ENCODE measurements around the gene ORC2. TPM values are rescaled to one million over a fixed set of nuclear protein-coding genes. Genes with fewer than 3 reads are reported as not detected.
"Not testable (repeated sequence)": the region's sequence is repeated elsewhere in the genome, so short reads cannot be mapped to it uniquely, and the experiment has no call there.

Gene ORC2
- 10 to 100 TPM; 53.0 to 65.1 TPM for total RNA-seq

DNA sequence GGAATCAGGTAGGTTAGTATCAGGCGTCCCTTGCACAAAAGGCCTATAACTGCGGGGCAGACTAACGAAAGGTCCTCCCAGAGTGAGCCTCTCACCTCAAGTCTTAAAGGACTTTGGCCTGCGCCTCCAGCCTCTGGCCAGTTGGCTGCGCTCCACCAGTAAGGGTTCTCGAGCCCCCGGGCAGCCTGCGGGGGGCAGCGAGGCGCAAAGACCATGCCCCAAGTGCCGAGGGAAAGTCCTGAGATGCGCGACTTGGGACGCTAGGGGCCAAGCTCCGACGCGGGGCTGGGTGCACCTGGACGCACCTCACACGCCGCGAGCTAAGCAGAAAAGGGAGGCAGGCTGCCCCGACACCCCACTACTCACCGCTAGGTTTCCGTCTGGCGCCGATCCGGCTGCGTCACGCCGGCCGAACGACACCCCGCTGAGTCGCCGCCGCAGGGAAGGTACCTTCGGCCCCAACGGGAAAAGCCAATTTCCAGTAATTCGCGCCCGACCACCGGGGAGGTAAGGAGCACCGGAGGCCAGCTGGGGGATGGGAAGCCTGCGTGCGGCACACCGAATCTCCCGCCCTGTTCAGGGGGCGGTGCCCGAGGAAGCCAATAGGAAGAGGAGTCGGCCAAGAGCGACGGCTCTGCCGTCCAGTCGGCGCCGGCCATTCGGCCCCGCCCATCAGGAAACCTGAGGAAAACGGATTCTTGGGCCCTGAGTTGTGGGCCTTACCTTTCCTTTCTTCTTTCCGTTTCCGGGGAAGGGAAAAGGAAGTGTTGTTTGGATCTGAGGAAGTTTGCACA lies at the start of gene ORC2:
ORC2 (minus strand) TSS at position 537 of the 794 bp plus-strand sequence. CDS start 5,537 bp downstream, outside the sequence.
- ChIA-PET POLR2A (interaction anchor here (0.5 to 2.0 kb wide), 8 partner anchors 13 to 168 kb away, joined by 3 to 8 read pairs (median 3); partner anchors contain the start of genes CLK1, NDUFB3, NIF3L1 and PPIL3), CTCF (interaction anchor here (1.0 to 3.3 kb wide), 26 partner anchors 10 to 301 kb away, joined by 3 to 33 read pairs (median 4); partner anchors contain the start of genes CASP10, CFLAR, CLK1 and HYCC2)
- H3K27ac Mint-ChIP-seq, result peak within 1 kb of the TSS; percentile 93
- peaks cover 60% of the 10 kb centered on the region for H3K4me1 Mint-ChIP-seq (ENCODE audit: low read depth)
- intact Hi-C loops (cut with micrococcal nuclease), result loop anchor here (1.0 to 10.0 kb wide), 7 partner anchors 19 to 269 kb away; partner anchors contain the start of genes NIF3L1 and PPIL3
- DNase-seq, result peak; percentile 95
- no peaks in the 10 kb centered on the region for H3K27me3 Mint-ChIP-seq
- peak within 1 kb of the TSS; percentile 89 for H3K4me3 Mint-ChIP-seq
- no peaks in the 10 kb centered on the region for H3K9me3 Mint-ChIP-seq
- H3K36me3 Mint-ChIP-seq, result peaks cover 6% of the 10 kb centered on the region

DNA sequence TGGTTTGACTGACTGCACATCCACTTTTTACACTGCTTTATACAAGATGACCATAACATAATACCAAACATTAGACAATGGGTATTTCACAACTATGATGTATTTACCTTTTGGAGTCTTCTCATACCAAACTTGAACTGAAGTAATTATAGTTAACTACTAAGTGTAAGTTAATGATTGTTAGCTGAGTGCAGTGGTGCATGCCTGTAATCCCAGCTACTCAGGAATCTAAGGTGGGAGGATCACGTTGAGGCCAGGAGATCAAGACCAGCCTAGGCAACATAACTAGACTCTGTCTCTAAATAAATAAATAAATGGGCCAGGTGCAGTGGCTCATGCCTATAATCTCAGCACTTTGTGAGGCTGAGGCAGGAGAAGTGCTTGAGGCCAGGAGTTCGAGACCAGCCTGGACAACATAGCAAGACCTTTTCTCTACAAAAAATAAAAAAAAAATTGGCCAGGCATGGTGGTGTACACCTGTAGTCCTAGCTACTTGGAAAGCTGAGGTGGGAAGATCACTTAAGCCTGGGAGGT lies 44.9 kb upstream of the ORC2 start:
- Mint-ChIP-seq H3K4me1 (ENCODE audit: low read depth) (no peaks in the 10 kb centered on the region), H3K36me3 (peaks cover 12% of the 10 kb centered on the region), H3K27me3 (no peaks in the 10 kb centered on the region), H3K9me3 (no peaks in the 10 kb centered on the region), H3K4me3 (no peak overlapping the region), H3K27ac (no peak overlapping the region)
- ChIA-PET POLR2A (no interaction called here), CTCF (interaction anchor here (0.6 kb wide), 1 partner anchor 103 kb away, joined by 3 read pairs; no protein-coding TSS in a partner anchor)
- intact Hi-C loops (cut with micrococcal nuclease), result no loop called here
- no peak for DNase-seq

DNA sequence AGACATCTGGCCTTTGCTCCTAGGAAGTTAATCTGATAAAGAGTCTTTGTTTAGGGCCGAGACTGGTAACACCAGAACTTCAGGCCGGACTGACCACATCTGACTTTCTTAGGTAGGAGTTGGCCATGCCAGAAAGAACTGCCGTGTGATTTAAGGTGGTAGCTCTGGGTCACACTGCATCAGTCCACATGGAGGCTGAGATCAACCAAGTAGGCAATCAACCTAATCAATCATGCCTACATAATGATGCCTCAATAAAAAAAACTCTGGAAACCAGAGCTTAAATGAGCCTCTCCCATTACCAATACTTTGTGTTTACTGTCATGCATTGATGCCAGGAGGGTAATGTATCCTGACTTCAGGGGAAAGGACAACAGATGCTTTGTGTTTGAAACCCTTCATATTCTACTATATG lies 44.1 kb upstream of the ORC2 start:
- intact Hi-C loops (cut with micrococcal nuclease), result no loop called here
- Mint-ChIP-seq H3K4me3 (no peak overlapping the region), H3K36me3 (peaks cover 12% of the 10 kb centered on the region), H3K27me3 (no peaks in the 10 kb centered on the region), H3K4me1 (ENCODE audit: low read depth) (no peaks in the 10 kb centered on the region), H3K9me3 (no peaks in the 10 kb centered on the region), H3K27ac (no peak overlapping the region)
- ChIA-PET POLR2A (no interaction called here), CTCF (interaction anchor here (0.6 kb wide), 1 partner anchor 104 kb away, joined by 3 read pairs; no protein-coding TSS in a partner anchor)
- DNase-seq, result no peak

- ChIA-PET CTCF (no interaction called here), POLR2A (no interaction called here)
- H3K4me3 Mint-ChIP-seq, result no peak overlapping the region
- no peaks in the 10 kb centered on the region for H3K9me3 Mint-ChIP-seq
- intact Hi-C loops (cut with micrococcal nuclease), result no loop called here
- no peak overlapping the region for H3K27ac Mint-ChIP-seq
- H3K36me3 Mint-ChIP-seq, result peaks cover 12% of the 10 kb centered on the region
- no peaks in the 10 kb centered on the region for H3K4me1 Mint-ChIP-seq (ENCODE audit: low read depth)
- no peaks in the 10 kb centered on the region for H3K27me3 Mint-ChIP-seq
- no peak for DNase-seq
Observed at GRCh38 chr2:201006704-201007103, 43.2 kb upstream of the ORC2 start.

GRCh38 chr2:201004370-201004769 lies 40.9 kb upstream of the ORC2 start:
- H3K4me3 Mint-ChIP-seq, result no peak overlapping the region
- ChIA-PET CTCF (no interaction called here), POLR2A (no interaction called here)
- intact Hi-C loops (cut with micrococcal nuclease), result no loop called here
- H3K27ac Mint-ChIP-seq, result no peak overlapping the region
- H3K36me3 Mint-ChIP-seq, result peaks cover 11% of the 10 kb centered on the region
- no peaks in the 10 kb centered on the region for H3K4me1 Mint-ChIP-seq (ENCODE audit: low read depth)
- no peaks in the 10 kb centered on the region for H3K9me3 Mint-ChIP-seq
- DNase-seq, result no peak
- H3K27me3 Mint-ChIP-seq, result no peaks in the 10 kb centered on the region

GRCh38 chr2:200993097-200993496 lies 29.6 kb upstream of the ORC2 start:
- ChIA-PET POLR2A (no interaction called here), CTCF (no interaction called here)
- Mint-ChIP-seq H3K4me1 (ENCODE audit: low read depth) (no peaks in the 10 kb centered on the region), H3K27ac (no peak overlapping the region), H3K36me3 (peaks cover 20% of the 10 kb centered on the region), H3K4me3 (no peak overlapping the region), H3K27me3 (no peaks in the 10 kb centered on the region), H3K9me3 (no peaks in the 10 kb centered on the region)
- intact Hi-C loops (cut with micrococcal nuclease), result no loop called here
- DNase-seq, result no peak

DNA sequence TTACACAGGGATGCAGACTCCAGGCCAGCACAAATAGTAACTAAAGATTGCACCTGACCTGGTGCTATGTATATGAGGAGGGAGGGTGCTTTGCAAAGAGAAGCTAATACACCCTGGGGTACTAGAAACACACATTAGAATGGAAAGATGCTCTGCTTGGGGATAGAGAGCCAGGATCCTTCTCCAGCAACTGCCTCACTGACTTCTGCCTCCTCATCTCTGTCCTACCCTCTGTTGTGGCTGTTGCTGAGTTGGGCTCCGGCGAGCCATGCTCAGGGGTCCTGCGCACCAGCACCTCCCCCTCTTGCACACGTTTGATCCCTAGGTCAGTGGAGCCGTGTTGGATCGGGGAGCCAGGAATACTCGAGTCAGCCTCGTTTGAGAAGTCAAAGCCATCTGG lies 23.7 kb upstream of the ORC2 start:
- no peak for DNase-seq
- H3K27ac Mint-ChIP-seq, result no peak overlapping the region
- POLR2A ChIA-PET, result no interaction called here
- H3K9me3 Mint-ChIP-seq, result no peaks in the 10 kb centered on the region
- no peaks in the 10 kb centered on the region for H3K27me3 Mint-ChIP-seq
- H3K4me3 Mint-ChIP-seq, result no peak overlapping the region
- peaks cover 14% of the 10 kb centered on the region for H3K36me3 Mint-ChIP-seq
- CTCF ChIA-PET, result no interaction called here
- intact Hi-C loops (cut with micrococcal nuclease), result no loop called here
- no peaks in the 10 kb centered on the region for H3K4me1 Mint-ChIP-seq (ENCODE audit: low read depth)

- H3K27ac Mint-ChIP-seq, result no peak overlapping the region
- peaks cover 18% of the 10 kb centered on the region for H3K36me3 Mint-ChIP-seq
- H3K4me1 Mint-ChIP-seq (ENCODE audit: low read depth), result no peaks in the 10 kb centered on the region
- no peaks in the 10 kb centered on the region for H3K27me3 Mint-ChIP-seq
- CTCF ChIA-PET, result no interaction called here
- intact Hi-C loops (cut with micrococcal nuclease), result no loop called here
- H3K9me3 Mint-ChIP-seq, result no peaks in the 10 kb centered on the region
- DNase-seq, result no peak
- H3K4me3 Mint-ChIP-seq, result no peak overlapping the region
- POLR2A ChIA-PET, result no interaction called here
Observed at GRCh38 chr2:200985799-200986198, 22.3 kb upstream of the ORC2 start.

DNA sequence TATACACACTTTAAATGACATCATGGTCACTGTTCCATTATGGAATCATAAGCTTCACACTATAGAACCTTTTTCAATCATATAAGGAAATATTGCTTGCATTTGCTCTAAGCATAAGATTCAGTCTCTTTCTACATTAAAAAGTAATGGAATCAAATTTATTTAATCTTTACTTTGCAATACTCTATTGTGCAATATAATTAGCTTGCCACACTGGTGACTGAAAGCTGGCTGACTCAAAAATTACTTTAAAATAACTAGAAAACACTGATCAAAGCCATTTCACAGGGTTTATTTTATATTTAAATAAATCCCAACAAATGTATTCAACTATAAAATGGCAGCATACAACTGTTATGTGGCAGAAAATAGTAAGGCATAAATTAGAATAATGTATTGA lies 13.2 kb upstream of the ORC2 start:
- Mint-ChIP-seq H3K4me3 (no peak overlapping the region), H3K9me3 (no peaks in the 10 kb centered on the region), H3K27me3 (no peaks in the 10 kb centered on the region), H3K36me3 (peaks cover 13% of the 10 kb centered on the region), H3K27ac (no peak overlapping the region), H3K4me1 (ENCODE audit: low read depth) (peaks cover 6% of the 10 kb centered on the region)
- no peak for DNase-seq
- ChIA-PET CTCF (interaction anchor here (1.3 to 1.6 kb wide), 2 partner anchors 14 to 75 kb away, joined by 4 to 7 read pairs; partner anchors contain the start of gene ORC2), POLR2A (interaction anchor here (1.3 kb wide), 1 partner anchor 13 kb away, joined by 3 read pairs; the partner anchor contains the start of gene ORC2)
- intact Hi-C loops (cut with micrococcal nuclease), result no loop called here

GRCh38 chr2:200975672-200976071 lies 12.2 kb upstream of the ORC2 start:
- H3K27ac Mint-ChIP-seq, result no peak overlapping the region
- intact Hi-C loops (cut with micrococcal nuclease), result no loop called here
- ChIA-PET CTCF (interaction anchor here (0.5 to 3.1 kb wide), 5 partner anchors 13 to 94 kb away, joined by 3 to 15 read pairs (median 4); partner anchors contain the start of gene ORC2), POLR2A (no interaction called here)
- no peak overlapping the region for H3K4me3 Mint-ChIP-seq
- no peak for DNase-seq
- no peaks in the 10 kb centered on the region for H3K27me3 Mint-ChIP-seq
- no peaks in the 10 kb centered on the region for H3K9me3 Mint-ChIP-seq
- peaks cover 7% of the 10 kb centered on the region for H3K36me3 Mint-ChIP-seq
- H3K4me1 Mint-ChIP-seq (ENCODE audit: low read depth), result peaks cover 6% of the 10 kb centered on the region

DNA sequence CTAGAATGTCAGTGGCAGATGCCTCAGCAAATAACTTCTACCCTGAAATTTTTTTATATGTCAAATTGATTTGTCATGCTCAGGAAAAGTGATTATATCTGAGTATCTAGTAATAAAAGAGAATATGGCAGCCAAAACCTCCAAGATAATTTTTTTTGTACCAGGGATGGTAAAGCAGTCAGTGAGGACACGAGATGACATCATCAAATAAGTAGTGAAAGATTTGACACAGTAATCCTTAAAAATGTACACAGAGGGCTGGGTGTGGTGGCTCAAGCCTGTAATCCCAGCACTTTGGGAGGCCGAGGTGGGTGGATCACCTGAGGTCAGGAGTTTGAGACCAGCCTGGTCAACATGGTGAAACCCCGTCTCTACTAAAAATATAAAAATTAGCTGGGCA lies 6.6 kb upstream of the ORC2 start:
- H3K27me3 Mint-ChIP-seq; H3K27ac Mint-ChIP-seq; CTCF ChIA-PET; H3K36me3 Mint-ChIP-seq; H3K4me3 Mint-ChIP-seq; DNase-seq; H3K9me3 Mint-ChIP-seq; intact Hi-C loops (cut with micrococcal nuclease); POLR2A ChIA-PET: not testable (repeated sequence)
- H3K4me1 Mint-ChIP-seq (ENCODE audit: low read depth), result peaks cover 27% of the 10 kb centered on the region

DNA sequence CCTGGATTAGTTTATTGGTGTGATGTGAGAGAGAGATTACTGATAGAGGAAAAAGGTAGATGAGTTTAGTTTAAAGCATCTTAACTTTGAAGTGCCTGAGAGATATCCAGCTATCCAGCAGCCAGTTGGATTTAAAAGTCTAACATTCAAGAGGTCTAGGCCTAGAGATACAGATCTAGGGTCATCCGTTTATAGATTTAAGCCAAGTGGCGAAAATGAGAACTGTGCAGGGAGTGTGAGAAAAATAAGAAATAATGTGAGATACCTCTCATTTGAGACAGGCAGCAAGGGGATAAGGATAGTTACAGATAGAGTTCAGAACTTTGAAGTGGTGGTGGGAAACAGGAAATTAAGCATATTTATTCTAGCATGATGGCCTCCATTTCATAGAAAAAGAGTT lies 5.3 kb upstream of the ORC2 start:
- intact Hi-C loops (cut with micrococcal nuclease), result loop anchor here (10.0 kb wide), 1 partner anchor 264 kb away; no protein-coding TSS in a partner anchor
- H3K27me3 Mint-ChIP-seq, result no peaks in the 10 kb centered on the region
- H3K27ac Mint-ChIP-seq, result peak overlapping the region; percentile 0
- H3K4me1 Mint-ChIP-seq (ENCODE audit: low read depth), result peaks cover 36% of the 10 kb centered on the region
- no peak for DNase-seq
- no peak overlapping the region for H3K4me3 Mint-ChIP-seq
- POLR2A ChIA-PET, result no interaction called here
- CTCF ChIA-PET, result no interaction called here
- peaks cover 2% of the 10 kb centered on the region for H3K36me3 Mint-ChIP-seq
- H3K9me3 Mint-ChIP-seq, result no peaks in the 10 kb centered on the region
